ENCODE data around the gene DIAPH3. TPM values are rescaled to one million over a fixed set of nuclear protein-coding genes. Genes with fewer than 3 reads are reported as not detected.

Gene DIAPH3
- total RNA-seq, 1 experiment from 2014 or later: 27.6 TPM

DNA sequence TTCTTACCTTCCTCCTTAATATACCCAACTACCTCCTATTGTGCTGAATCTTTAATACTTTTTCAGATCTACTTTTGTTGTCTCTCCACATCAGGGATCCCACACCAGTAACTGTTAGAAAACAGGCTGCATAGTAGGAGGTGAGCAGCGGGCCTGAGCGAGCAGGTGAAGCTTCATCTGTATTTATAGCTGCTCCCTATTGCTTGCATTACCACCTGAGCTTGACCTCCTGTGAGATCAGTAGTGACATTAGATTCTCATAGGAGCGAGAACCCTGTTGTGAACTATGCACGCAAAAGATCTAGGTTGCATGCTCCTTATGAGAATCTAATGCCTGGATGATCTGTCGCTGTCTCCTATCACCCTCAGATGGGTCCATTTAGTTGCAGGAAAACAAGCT lies 279.8 kb downstream of the DIAPH3 start (continued):
- TF ChIP-seq AFF4 (CRISPR knock-in tag; IDR thresholded peaks at IDR 0.05; ENCODE audit: borderline replicate concordance) (no peak), IRF2 (CRISPR knock-in tag; IDR thresholded peaks at IDR 0.05; ENCODE audit: borderline replicate concordance, low read depth) (no peak), GABPB1 (CRISPR knock-in tag; IDR thresholded peaks at IDR 0.05) (no peak), SMAD3 (CRISPR knock-in tag; IDR thresholded peaks at IDR 0.05; ENCODE audit: borderline replicate concordance) (no peak), ZNF317 (CRISPR knock-in tag; IDR thresholded peaks at IDR 0.05; ENCODE audit: borderline replicate concordance, low read depth) (no peak), SMAD4 (CRISPR knock-in tag; IDR thresholded peaks at IDR 0.05) (no peak), ZNF425 (CRISPR knock-in tag; conservative IDR thresholded peaks at IDR 0.05) (no peak), ZNF232 (CRISPR knock-in tag; IDR thresholded peaks at IDR 0.05) (no peak), ZBTB43 (CRISPR knock-in tag; IDR thresholded peaks at IDR 0.05) (no peak), ZNF423 (CRISPR knock-in tag; IDR thresholded peaks at IDR 0.05) (no peak)
- TF ChIP-seq, protein P1, sequence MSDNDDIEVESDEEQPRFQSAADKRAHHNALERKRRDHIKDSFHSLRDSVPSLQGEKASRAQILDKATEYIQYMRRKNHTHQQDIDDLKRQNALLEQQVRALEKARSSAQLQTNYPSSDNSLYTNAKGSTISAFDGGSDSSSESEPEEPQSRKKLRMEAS (CRISPR knock-in tag; IDR thresholded peaks at IDR 0.05): no peak
- TF ChIP-seq, protein P2, sequence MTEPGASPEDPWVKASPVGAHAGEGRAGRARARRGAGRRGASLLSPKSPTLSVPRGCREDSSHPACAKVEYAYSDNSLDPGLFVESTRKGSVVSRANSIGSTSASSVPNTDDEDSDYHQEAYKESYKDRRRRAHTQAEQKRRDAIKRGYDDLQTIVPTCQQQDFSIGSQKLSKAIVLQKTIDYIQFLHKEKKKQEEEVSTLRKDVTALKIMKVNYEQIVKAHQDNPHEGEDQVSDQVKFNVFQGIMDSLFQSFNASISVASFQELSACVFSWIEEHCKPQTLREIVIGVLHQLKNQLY (CRISPR knock-in tag; IDR thresholded peaks at IDR 0.05): no peak
- TF ChIP-seq, protein P3, sequence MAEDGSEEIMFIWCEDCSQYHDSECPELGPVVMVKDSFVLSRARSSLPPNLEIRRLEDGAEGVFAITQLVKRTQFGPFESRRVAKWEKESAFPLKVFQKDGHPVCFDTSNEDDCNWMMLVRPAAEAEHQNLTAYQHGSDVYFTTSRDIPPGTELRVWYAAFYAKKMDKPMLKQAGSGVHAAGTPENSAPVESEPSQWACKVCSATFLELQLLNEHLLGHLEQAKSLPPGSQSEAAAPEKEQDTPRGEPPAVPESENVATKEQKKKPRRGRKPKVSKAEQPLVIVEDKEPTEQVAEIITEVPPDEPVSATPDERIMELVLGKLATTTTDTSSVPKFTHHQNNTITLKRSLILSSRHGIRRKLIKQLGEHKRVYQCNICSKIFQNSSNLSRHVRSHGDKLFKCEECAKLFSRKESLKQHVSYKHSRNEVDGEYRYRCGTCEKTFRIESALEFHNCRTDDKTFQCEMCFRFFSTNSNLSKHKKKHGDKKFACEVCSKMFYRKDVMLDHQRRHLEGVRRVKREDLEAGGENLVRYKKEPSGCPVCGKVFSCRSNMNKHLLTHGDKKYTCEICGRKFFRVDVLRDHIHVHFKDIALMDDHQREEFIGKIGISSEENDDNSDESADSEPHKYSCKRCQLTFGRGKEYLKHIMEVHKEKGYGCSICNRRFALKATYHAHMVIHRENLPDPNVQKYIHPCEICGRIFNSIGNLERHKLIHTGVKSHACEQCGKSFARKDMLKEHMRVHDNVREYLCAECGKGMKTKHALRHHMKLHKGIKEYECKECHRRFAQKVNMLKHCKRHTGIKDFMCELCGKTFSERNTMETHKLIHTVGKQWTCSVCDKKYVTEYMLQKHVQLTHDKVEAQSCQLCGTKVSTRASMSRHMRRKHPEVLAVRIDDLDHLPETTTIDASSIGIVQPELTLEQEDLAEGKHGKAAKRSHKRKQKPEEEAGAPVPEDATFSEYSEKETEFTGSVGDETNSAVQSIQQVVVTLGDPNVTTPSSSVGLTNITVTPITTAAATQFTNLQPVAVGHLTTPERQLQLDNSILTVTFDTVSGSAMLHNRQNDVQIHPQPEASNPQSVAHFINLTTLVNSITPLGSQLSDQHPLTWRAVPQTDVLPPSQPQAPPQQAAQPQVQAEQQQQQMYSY (CRISPR knock-in tag; IDR thresholded peaks at IDR 0.05): no peak

GRCh38 chr13:59880468-59880867 lies 283.3 kb downstream of the DIAPH3 start:
- DNase-seq (ENCODE audit: low spot score): no peak
- TF ChIP-seq FOXK1 (CRISPR knock-in tag; IDR thresholded peaks at IDR 0.05) (no peak), FOXP1 (CRISPR knock-in tag; IDR thresholded peaks at IDR 0.05; ENCODE audit: borderline replicate concordance) (no peak), NR2C2 (CRISPR knock-in tag; IDR thresholded peaks at IDR 0.05) (no peak), OVOL2 (CRISPR knock-in tag; IDR thresholded peaks at IDR 0.05; ENCODE audit: borderline replicate concordance) (no peak), CREB1 (CRISPR knock-in tag; IDR thresholded peaks at IDR 0.05) (no peak), STAT6 (CRISPR knock-in tag; conservative IDR thresholded peaks at IDR 0.05; ENCODE audit: low read depth) (no peak)
- H3K9me3 Mint-ChIP-seq: no peaks in the 10 kb centered on the region
- no peaks in the 10 kb centered on the region for H3K36me3 Mint-ChIP-seq
- no peak overlapping the region for H3K27ac Mint-ChIP-seq
- CTCF ChIA-PET: no interaction called here
- H3K4me3 Mint-ChIP-seq: no peak overlapping the region
- H3K4me1 Mint-ChIP-seq: no peaks in the 10 kb centered on the region
- POLR2A ChIA-PET: no interaction called here
- H3K27me3 Mint-ChIP-seq (ENCODE audit: low read depth): no peaks in the 10 kb centered on the region
- ATAC-seq: no peak

Data from WTC11 (cell line).